HCT116 (cell line): ENCODE results near the gene ACOXL.

Experiments
- ATF3 ChIP-seq: IDR thresholded peaks from 2 replicates; pipeline ENCODE4 v1.6.1; 2012
- EGR1 ChIP-seq: IDR thresholded peaks from 2 replicates; pipeline ENCODE4 v1.6.1; 2012; ENCODE audit warnings: low read depth
- EZH2 ChIP-seq: fragments of 200-600 bp; sonication (generic); IDR thresholded peaks from 2 replicates; pipeline ENCODE4 v1.6.1; 2017; ENCODE audit warnings: antibody characterized with exemption, mixed run types
- EZH2phosphoT487 ChIP-seq: fragments of 200-600 bp; IDR thresholded peaks from 2 replicates; pipeline ENCODE4 v1.6.1; 2018; ENCODE audit warnings: antibody characterized with exemption, borderline replicate concordance
- FOSL1 ChIP-seq: IDR thresholded peaks from 2 replicates; pipeline ENCODE4 v1.6.1; 2012; ENCODE audit warnings: low read depth
- MAX ChIP-seq: IDR thresholded peaks from 2 replicates; pipeline ENCODE4 v1.6.1; 2012
- POLR2A ChIP-seq: IDR thresholded peaks from 2 replicates; pipeline ENCODE4 v1.7.0; 2011; ENCODE audit warnings: borderline replicate concordance; ENCODE audit not compliant: insufficient read depth, insufficient read length; ENCODE audit errors: extremely low read depth
- POLR2AphosphoS5 ChIP-seq: IDR thresholded peaks from 2 replicates; pipeline ENCODE4 v1.6.1; 2011; ENCODE audit warnings: mild to moderate bottlenecking, low read depth, low read length, moderate library complexity
- RAD21 ChIP-seq: IDR thresholded peaks from 2 replicates; pipeline ENCODE4 v1.6.1; 2012; ENCODE audit warnings: low read depth, mild to moderate bottlenecking
- REST ChIP-seq: IDR thresholded peaks from 2 replicates; pipeline ENCODE4 v1.6.1; 2012; ENCODE audit warnings: low read depth
- SP1 ChIP-seq: IDR thresholded peaks from 2 replicates; pipeline ENCODE4 v1.6.1; 2012; ENCODE audit warnings: low read depth
- ZFX ChIP-seq: fragments of 450-650 bp; IDR thresholded peaks from 2 replicates; pipeline ENCODE4 v1.6.1; 2017
- TF ChIP-seq, protein P1 (sequence below), 3 experiments: fragments of 200-600 bp in 1 of 3; sonication (generic) in 1 of 3; IDR thresholded peaks in 2 of 3; conservative IDR thresholded peaks in 1 of 3; 2 replicates each; pipeline ENCODE4 v1.5.1; 2012 to 2017; ENCODE audit warnings: low read depth in 2 of 3, low read length in 2 of 3, antibody characterized with exemption in 1 of 3, borderline replicate concordance in 1 of 3, control low read depth in 1 of 3, mild to moderate bottlenecking in 1 of 3, mixed read lengths in 1 of 3, mixed run types in 1 of 3, moderate library complexity in 1 of 3; ENCODE audit not compliant: insufficient read depth in 1 of 3

DNA sequence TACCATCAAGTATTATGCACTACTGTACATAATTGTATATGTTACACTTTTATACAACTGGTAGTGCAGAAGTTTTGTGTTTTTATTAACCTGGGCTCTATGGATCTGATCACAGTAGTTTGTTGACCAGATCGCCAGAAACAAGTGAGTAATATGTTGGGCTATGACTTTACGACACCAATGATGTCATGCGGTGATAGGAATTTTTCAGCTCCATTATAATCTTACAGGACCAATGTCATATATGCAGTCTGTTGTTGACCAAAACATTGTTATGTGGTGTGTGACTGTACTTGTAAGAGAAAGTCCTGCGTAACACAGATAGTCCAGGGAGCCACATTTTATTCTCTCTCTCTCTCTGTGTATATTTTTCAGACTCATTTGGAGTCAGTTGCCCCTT lies 4.5 kb upstream of the ACOXL start:
- TF ChIP-seq, protein P1, sequence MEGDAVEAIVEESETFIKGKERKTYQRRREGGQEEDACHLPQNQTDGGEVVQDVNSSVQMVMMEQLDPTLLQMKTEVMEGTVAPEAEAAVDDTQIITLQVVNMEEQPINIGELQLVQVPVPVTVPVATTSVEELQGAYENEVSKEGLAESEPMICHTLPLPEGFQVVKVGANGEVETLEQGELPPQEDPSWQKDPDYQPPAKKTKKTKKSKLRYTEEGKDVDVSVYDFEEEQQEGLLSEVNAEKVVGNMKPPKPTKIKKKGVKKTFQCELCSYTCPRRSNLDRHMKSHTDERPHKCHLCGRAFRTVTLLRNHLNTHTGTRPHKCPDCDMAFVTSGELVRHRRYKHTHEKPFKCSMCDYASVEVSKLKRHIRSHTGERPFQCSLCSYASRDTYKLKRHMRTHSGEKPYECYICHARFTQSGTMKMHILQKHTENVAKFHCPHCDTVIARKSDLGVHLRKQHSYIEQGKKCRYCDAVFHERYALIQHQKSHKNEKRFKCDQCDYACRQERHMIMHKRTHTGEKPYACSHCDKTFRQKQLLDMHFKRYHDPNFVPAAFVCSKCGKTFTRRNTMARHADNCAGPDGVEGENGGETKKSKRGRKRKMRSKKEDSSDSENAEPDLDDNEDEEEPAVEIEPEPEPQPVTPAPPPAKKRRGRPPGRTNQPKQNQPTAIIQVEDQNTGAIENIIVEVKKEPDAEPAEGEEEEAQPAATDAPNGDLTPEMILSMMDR (IDR thresholded peaks at IDR 0.05 in 2 of 3, conservative IDR thresholded peaks at IDR 0.05 in 1 of 3; ENCODE audit: borderline replicate concordance in 1 of 3, insufficient read depth in 1 of 3, low read depth in 2 of 3, low read length in 2 of 3): no peak
- no peak for TF ChIP-seq POLR2A
- TF ChIP-seq REST: no peak
- no peak for TF ChIP-seq EZH2
- TF ChIP-seq MAX: no peak
- no peak for TF ChIP-seq POLR2AphosphoS5
- no peak for TF ChIP-seq SP1
- no peak for TF ChIP-seq EGR1
- TF ChIP-seq ZFX: no peak
- no peak for TF ChIP-seq EZH2phosphoT487
- TF ChIP-seq FOSL1: no peak
- no peak for TF ChIP-seq RAD21
- no peak for TF ChIP-seq ATF3
